HEK293T (cell line): ENCODE results near the gene SLC4A11.

Source experiments
- CTCF ChIA-PET: fragments of 350-600 bp; formaldehyde crosslinking; extraction: SDS; loops from one replicate; lab custom pipeline; 2021; ENCODE audit warnings: antibody characterized with exemption, inconsistent platforms; lab: Yijun Ruan, JAX
- POLR2A ChIA-PET: fragments of 350-600 bp; formaldehyde crosslinking; extraction: SDS; loops from one replicate; lab custom pipeline; 2020; ENCODE audit warnings: antibody characterized with exemption, inconsistent platforms; lab: Yijun Ruan, JAX
- DNase-seq: peaks from one replicate; pipeline ENCODE4 v3.0.0; 2012; ENCODE audit warnings: mixed read lengths; ENCODE audit errors: extremely low spot score
- ARNT ChIP-seq: fragments of 450-650 bp; IDR thresholded peaks from 2 replicates; pipeline ENCODE4 v1.6.1; 2017; ENCODE audit warnings: mild to moderate bottlenecking
- BHLHE40 ChIP-seq: fragments of 450-650 bp; IDR thresholded peaks from 2 replicates; pipeline ENCODE4 v1.6.1; 2016; ENCODE audit warnings: mild to moderate bottlenecking, moderate library complexity, borderline replicate concordance
- CTBP1 ChIP-seq: fragments of 450-650 bp; IDR thresholded peaks from 2 replicates; pipeline ENCODE4 v1.6.1; 2016; ENCODE audit warnings: borderline replicate concordance
- ELF4 ChIP-seq: fragments of 450-650 bp; IDR thresholded peaks from 2 replicates; pipeline ENCODE4 v1.6.1; 2017; ENCODE audit warnings: antibody characterized with exemption
- FOXA1 ChIP-seq: fragments of 450-650 bp; IDR thresholded peaks from 2 replicates; pipeline ENCODE4 v1.6.1; 2016; ENCODE audit warnings: mild to moderate bottlenecking
- FOXK2 ChIP-seq: fragments of 450-650 bp; IDR thresholded peaks from 2 replicates; pipeline ENCODE4 v1.6.1; 2016; ENCODE audit warnings: mild to moderate bottlenecking
- FOXM1 ChIP-seq: fragments of 450-650 bp; IDR thresholded peaks from 2 replicates; pipeline ENCODE4 v1.6.1; 2017; ENCODE audit warnings: mild to moderate bottlenecking, borderline replicate concordance
- HDGF ChIP-seq: fragments of 450-650 bp; IDR thresholded peaks from 2 replicates; pipeline ENCODE4 v1.6.1; 2017; ENCODE audit warnings: antibody characterized with exemption, borderline replicate concordance
- L3MBTL2 ChIP-seq: fragments of 450-650 bp; conservative IDR thresholded peaks from 2 replicates; pipeline ENCODE4 v1.6.1; 2016; ENCODE audit warnings: mild to moderate bottlenecking
- LEF1 ChIP-seq: fragments of 450-650 bp; IDR thresholded peaks from 2 replicates; pipeline ENCODE4 v1.6.1; 2017; ENCODE audit warnings: mild to moderate bottlenecking, borderline replicate concordance
- NFRKB ChIP-seq: fragments of 450-650 bp; IDR thresholded peaks from 2 replicates; pipeline ENCODE4 v1.6.1; 2016; ENCODE audit warnings: mild to moderate bottlenecking, moderate library complexity
- SP1 ChIP-seq: fragments of 450-650 bp; IDR thresholded peaks from 2 replicates; pipeline ENCODE4 v1.6.1; 2017
- SUZ12 ChIP-seq: fragments of 450-650 bp; IDR thresholded peaks from 2 replicates; pipeline ENCODE4 v1.6.1; 2016; ENCODE audit warnings: mild to moderate bottlenecking
- TARDBP ChIP-seq: fragments of 450-650 bp; IDR thresholded peaks from 2 replicates; pipeline ENCODE4 v1.6.1; 2016
- ZNF384 ChIP-seq: fragments of 450-650 bp; IDR thresholded peaks from 2 replicates; pipeline ENCODE4 v1.6.1; 2016
- TF ChIP-seq, protein P1 (sequence below): fragments of 450-650 bp; IDR thresholded peaks from 2 replicates; pipeline ENCODE4 v1.6.1; 2016

The SLC4A11 gene

DNA sequence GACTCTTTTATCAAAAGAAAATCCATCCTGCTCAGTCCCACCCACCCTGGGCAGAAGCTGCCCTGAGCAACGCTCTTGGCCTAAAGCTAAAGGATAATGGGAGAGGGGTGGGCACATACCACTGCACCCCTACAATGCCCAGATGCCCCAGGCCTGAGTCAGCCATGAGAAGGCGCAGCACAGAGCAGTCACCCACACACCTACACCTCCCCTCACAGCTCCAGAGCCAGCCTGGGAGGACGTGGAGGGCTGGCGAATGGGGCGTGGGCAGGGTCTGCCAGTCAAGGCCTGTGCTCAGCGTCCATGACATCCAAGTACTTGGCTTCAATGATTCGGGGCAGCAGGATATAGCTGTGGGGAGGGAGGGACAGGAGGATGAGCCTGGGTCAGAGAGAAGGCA, 11.5 kb downstream of the SLC4A11 start:
- TF ChIP-seq ELF4 (no peak), CTBP1 (no peak), TARDBP (no peak), SP1 (no peak)
- no peak for DNase-seq
- CTCF ChIA-PET: no interaction called here
- POLR2A ChIA-PET: no interaction called here

DNA sequence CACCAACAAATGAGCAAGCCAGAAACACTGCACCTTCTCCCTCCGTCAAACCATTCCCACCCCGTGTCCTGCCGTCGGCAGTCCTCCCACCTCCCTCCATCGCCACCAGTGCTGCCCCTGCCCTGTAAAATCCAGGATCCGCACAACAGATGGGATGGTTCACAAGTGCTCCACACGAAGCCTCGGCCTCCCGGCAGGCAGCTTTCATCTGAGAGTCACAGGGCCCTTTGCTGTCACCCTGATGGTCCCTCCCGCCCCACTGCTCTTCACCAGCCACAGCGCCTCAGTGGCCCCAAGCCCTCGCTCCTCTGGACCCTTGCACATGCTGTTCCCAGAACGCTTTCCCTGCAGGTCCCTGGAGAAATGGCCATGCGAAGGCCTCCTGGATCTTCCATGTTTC, 12.1 kb downstream of the SLC4A11 start:
- ChIA-PET POLR2A (no interaction called here), CTCF (no interaction called here)

DNA sequence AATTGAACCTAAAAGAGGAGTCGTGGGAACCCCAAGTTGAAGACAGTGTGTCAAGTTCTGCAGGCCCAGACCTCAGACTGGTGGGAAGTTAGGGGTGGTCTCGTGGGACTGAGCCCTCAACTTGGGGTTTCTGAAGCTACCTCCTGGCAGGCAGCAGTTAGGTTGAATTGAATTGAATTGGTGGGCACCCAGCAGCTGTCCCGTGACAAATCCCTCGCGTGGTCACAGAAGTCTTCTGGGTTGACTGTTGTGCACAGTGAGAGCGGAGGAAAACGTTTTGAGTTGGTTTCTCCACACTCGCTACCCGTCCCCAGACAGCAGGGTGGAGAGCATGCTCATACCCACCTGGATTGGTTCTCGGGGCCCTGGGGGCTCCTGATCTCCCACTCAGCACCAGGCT, 12.9 kb downstream of the SLC4A11 start:
- ChIA-PET POLR2A (no interaction called here), CTCF (no interaction called here)
- TF ChIP-seq LEF1 (no peak), HDGF (no peak)
- no peak for DNase-seq

More for the DNA sequence above, 12.1 kb downstream of the SLC4A11 start:
- no peak for DNase-seq
- TF ChIP-seq ZNF384 (no peak), FOXM1 (no peak), FOXA1 (no peak), SUZ12 (no peak), HDGF (no peak), NFRKB (no peak), BHLHE40 (no peak), ELF4 (no peak)
- TF ChIP-seq, protein P1, sequence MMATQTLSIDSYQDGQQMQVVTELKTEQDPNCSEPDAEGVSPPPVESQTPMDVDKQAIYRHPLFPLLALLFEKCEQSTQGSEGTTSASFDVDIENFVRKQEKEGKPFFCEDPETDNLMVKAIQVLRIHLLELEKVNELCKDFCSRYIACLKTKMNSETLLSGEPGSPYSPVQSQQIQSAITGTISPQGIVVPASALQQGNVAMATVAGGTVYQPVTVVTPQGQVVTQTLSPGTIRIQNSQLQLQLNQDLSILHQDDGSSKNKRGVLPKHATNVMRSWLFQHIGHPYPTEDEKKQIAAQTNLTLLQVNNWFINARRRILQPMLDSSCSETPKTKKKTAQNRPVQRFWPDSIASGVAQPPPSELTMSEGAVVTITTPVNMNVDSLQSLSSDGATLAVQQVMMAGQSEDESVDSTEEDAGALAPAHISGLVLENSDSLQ: no peak

DNA sequence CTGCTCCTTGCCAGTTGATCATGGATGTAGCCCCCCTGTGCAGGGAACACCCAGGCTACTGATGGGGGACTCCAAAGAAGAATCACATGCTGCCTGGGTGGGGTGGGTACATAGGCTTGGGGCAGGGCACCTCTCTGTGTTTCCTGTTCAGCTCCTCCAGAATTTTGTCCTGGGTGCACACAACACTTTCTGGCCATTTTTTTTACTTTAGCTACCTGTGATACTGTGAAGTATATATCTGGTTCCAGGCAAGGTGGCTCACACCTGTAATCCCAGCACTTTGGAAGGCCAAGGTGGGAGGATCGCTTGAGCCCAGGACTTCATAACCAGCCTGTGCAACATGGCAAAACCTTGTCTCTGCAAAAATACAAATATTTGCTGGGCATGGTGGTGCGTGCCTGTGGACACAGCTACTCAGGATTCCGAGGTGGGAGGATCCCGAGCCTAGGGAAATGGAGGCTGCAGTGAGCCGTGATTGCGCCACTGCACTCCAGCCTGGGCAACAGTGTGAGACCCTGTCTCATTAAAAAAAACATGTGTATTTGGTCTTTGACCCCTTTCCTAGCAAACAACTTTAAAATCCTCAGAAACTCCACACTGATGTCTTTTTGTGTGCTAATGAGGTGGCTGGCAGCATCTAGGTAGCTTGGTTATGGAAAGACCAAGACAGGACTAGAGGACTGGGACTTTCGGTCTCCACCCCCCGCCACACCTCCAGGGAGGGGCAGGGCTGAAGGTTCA, 14.1 kb downstream of the SLC4A11 start:
- ChIA-PET CTCF (no interaction called here), POLR2A (no interaction called here)
- no peak for DNase-seq
- no peak for TF ChIP-seq LEF1
- TF ChIP-seq, protein P1: no peak
- no peak for TF ChIP-seq SUZ12
- no peak for TF ChIP-seq FOXM1
- no peak for TF ChIP-seq TARDBP
- no peak for TF ChIP-seq SP1
- TF ChIP-seq ELF4: no peak
- no peak for TF ChIP-seq ARNT
- no peak for TF ChIP-seq BHLHE40
- TF ChIP-seq ZNF384: no peak
- TF ChIP-seq FOXK2: no peak
- TF ChIP-seq L3MBTL2: no peak

DNA sequence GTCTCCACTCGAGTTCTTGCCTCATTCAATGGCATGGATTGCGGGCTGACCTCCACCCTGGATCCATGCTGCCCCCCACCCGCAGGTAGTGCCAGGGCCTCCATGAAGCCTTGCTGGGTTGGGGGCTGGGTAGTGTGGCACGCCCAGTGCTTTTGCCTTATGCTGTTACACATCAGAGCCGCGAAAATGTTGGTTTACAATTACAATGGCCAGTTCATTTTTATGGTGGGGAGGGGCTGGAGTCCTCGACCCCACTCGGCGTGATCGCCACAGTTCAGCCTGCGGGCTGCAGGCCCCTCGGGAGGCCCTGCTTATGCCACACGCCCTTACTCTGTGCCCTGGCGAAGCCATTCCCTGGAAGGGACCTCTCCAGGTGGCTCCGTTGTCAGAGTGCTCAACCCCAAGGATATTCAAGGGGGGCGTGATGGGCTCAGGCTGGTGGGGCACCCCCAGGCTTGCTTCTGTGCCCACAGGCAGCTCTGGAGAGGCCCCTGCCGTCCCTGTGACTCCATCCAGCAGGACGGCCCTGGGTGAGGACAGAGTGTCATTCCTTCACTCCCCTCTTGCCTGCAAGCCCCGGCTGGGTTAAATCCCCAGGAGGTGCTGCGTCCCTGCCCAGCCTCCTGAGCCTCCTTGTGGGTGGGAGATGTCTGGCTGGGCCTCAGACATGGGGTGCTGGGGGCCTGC, 14.9 kb downstream of the SLC4A11 start:
- TF ChIP-seq NFRKB (no peak), L3MBTL2 (no peak), FOXM1 (no peak), CTBP1 (no peak), ARNT (no peak)
- CTCF ChIA-PET: no interaction called here
- DNase-seq: no peak
- POLR2A ChIA-PET: no interaction called here

DNA sequence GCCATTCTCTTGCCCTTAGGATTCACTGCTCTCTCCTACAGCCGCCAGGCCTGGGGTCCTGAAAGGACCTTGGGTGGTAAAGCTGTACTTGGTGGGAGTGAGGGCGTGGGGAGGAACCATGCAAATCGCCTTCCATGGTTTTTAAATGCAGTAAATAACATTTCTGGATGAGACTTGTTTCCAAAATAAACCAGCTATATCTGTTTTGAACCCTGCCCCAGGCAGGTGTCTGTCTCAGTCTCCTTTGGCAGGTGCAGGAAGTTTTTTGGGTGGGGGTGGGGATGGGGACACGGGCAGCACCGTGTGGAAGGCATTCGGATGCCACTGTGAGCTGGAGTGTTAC, 15.4 kb downstream of the SLC4A11 start:
- DNase-seq: no peak
- TF ChIP-seq SUZ12: no peak
- TF ChIP-seq LEF1: no peak
- TF ChIP-seq FOXM1: no peak
- TF ChIP-seq, protein P1: no peak
- no peak for TF ChIP-seq SP1
- TF ChIP-seq FOXA1: no peak
- no peak for TF ChIP-seq NFRKB
- TF ChIP-seq ARNT: no peak
- no peak for TF ChIP-seq HDGF
- no peak for TF ChIP-seq ZNF384
- no peak for TF ChIP-seq L3MBTL2
- CTCF ChIA-PET: no interaction called here
- POLR2A ChIA-PET: no interaction called here
